A549 (cell line): ENCODE results near the gene EEFSEC. TPM values are rescaled to one million over a fixed set of nuclear protein-coding genes. Genes with fewer than 3 reads are reported as not detected.

Experiments used
- ATAC-seq, 2 experiments: fragments of 200-7000 bp in 1 of 2; fragments of >200 bp in 1 of 2; cut with Nextera tagmentation in 1 of 2; cut with Tn5 transposase in 1 of 2; 3 replicates each; pipeline versions ENCODE4 v1.8.0 to v1.9.1; 2018 to 2020; ENCODE audit warnings: mild to moderate bottlenecking in 1 of 2, moderate library complexity in 1 of 2
- CTCF ChIA-PET: fragments of 300-600 bp; sonication (Branson Sonifier 250); formaldehyde crosslinking; extraction: SDS; loops from one replicate; lab custom pipeline; 2021; ENCODE audit warnings: antibody characterized with exemption, inconsistent platforms; lab: Yijun Ruan, JAX
- POLR2A ChIA-PET: fragments of 350-600 bp; formaldehyde crosslinking; extraction: SDS; loops from one replicate; lab custom pipeline; 2021; ENCODE audit warnings: antibody characterized with exemption, inconsistent platforms; lab: Yijun Ruan, JAX
- DNase-seq, 2 experiments: peaks; one replicate each; pipeline versions ENCODE4 v3.0.0 to v3.0.0-alpha.2; 2011 to 2016; ENCODE audit warnings: low read depth in 1 of 2, low spot score in 1 of 2
- FAIRE-seq: peaks from 2 replicates; lab custom pipeline; 2011; peaks lifted over from hg19 to GRCh38; lab: Jason Lieb, UNC
- H3K27ac ChIP-seq, 2 experiments: fragments of >200 bp; sonication (Bioruptor Twin); formaldehyde crosslinking; 3 replicates each; pipeline ENCODE4 v1.5.1; 2016 to 2017
- H3K4me1 ChIP-seq: fragments of >200 bp; sonication (Bioruptor Twin); formaldehyde crosslinking; 3 replicates; pipeline ENCODE4 v1.6.1; 2016
- H3K4me2 ChIP-seq: fragments of >200 bp; sonication (Bioruptor Twin); formaldehyde crosslinking; 3 replicates; pipeline ENCODE4 v1.6.1; 2016
- H3K4me3 ChIP-seq: fragments of >200 bp; sonication (Bioruptor Twin); formaldehyde crosslinking; 3 replicates; pipeline ENCODE4 v1.5.1; 2016
- H3K9me3 ChIP-seq: fragments of >200 bp; sonication (Bioruptor Twin); formaldehyde crosslinking; 3 replicates; pipeline ENCODE4 v1.6.1; 2016
- BHLHE40 ChIP-seq: IDR thresholded peaks from 2 replicates; pipeline ENCODE4 v1.6.1; 2012; ENCODE audit warnings: low read depth, low read length, inconsistent platforms
- CHD2 ChIP-seq: fragments of 150-350 bp; IDR thresholded peaks from 2 replicates; pipeline ENCODE4 v1.6.1; 2014; ENCODE audit warnings: low read length; ENCODE audit not compliant: partially characterized antibody
- EHMT2 ChIP-seq: fragments of 200-600 bp; sonication (generic); IDR thresholded peaks from 2 replicates; pipeline ENCODE4 v1.6.1; 2016; ENCODE audit warnings: antibody characterized with exemption, low read depth, mild to moderate bottlenecking, moderate library complexity
- ELK1 ChIP-seq: fragments of 150-350 bp; IDR thresholded peaks from 2 replicates; pipeline ENCODE4 v1.6.1; 2014; ENCODE audit warnings: low read depth, mild to moderate bottlenecking, low read length
- EP300 ChIP-seq, 2 experiments: fragments of >200 bp; sonication (Bioruptor Twin); formaldehyde crosslinking; IDR thresholded peaks; 2 replicates in 1 of 2; 3 replicates in 1 of 2; pipeline ENCODE4 v1.6.1; 2016 to 2017
- FOSB ChIP-seq: fragments of 250-450 bp; sonication (Bioruptor Pico); IDR thresholded peaks from 2 replicates; pipeline ENCODE4 v1.5.0; 2020; ENCODE audit warnings: mild to moderate bottlenecking, moderate library complexity
- HOXA7 ChIP-seq: fragments of 250-450 bp; sonication (Bioruptor Pico); IDR thresholded peaks from 2 replicates; pipeline ENCODE4 v1.5.0; 2020; ENCODE audit warnings: mild to moderate bottlenecking, moderate library complexity
- HOXB5 ChIP-seq: fragments of 250-450 bp; sonication (Bioruptor Pico); IDR thresholded peaks from 2 replicates; pipeline ENCODE4 v1.5.0; 2020; ENCODE audit warnings: mild to moderate bottlenecking, moderate library complexity
- MAX ChIP-seq: IDR thresholded peaks from 2 replicates; pipeline ENCODE4 v1.6.1; 2012
- POLR2AphosphoS2 ChIP-seq: conservative IDR thresholded peaks from 2 replicates; pipeline ENCODE4 v1.6.1; 2012; ENCODE audit warnings: low read length, improper control_type of control experiment, inconsistent platforms
- RAD21 ChIP-seq, 2 experiments: fragments of >200 bp in 1 of 2; sonication (Bioruptor Twin) in 1 of 2; formaldehyde crosslinking in 1 of 2; IDR thresholded peaks in 1 of 2; conservative IDR thresholded peaks in 1 of 2; 2 replicates in 1 of 2; 3 replicates in 1 of 2; pipeline ENCODE4 v1.6.1; 2012 to 2018; ENCODE audit warnings: inconsistent platforms in 1 of 2
- RCOR1 ChIP-seq: fragments of 150-350 bp; IDR thresholded peaks from 2 replicates; pipeline ENCODE4 v1.6.1; 2014; ENCODE audit warnings: antibody characterized with exemption, low read length, low read depth
- REST ChIP-seq: fragments of 200-600 bp; sonication (generic); IDR thresholded peaks from 2 replicates; pipeline ENCODE4 v1.6.1; 2016; ENCODE audit warnings: antibody characterized with exemption, mild to moderate bottlenecking, moderate library complexity
- SMC3 ChIP-seq: fragments of >200 bp; sonication (Bioruptor Twin); formaldehyde crosslinking; IDR thresholded peaks from 3 replicates; pipeline ENCODE4 v1.6.1; 2018; ENCODE audit warnings: inconsistent platforms
- TFCP2L1 ChIP-seq: fragments of 250-450 bp; sonication (Bioruptor Pico); IDR thresholded peaks from 2 replicates; pipeline ENCODE4 v1.5.0; 2021; ENCODE audit warnings: mild to moderate bottlenecking
- TP53 ChIP-seq: fragments of 250-450 bp; sonication (Bioruptor Pico); IDR thresholded peaks from 2 replicates; pipeline ENCODE4 v1.5.0; 2021; ENCODE audit warnings: mild to moderate bottlenecking, moderate library complexity
- USF2 ChIP-seq: fragments of 450-650 bp; IDR thresholded peaks from 2 replicates; pipeline ENCODE4 v1.6.1; 2014; ENCODE audit warnings: antibody characterized with exemption
- WGBS: methylation state at CpG from one replicate; pipeline ENCODE4 v1.1.6; 2017; ENCODE audit errors: missing lambda C conversion rate; 5-methylcytosine and 5-hydroxymethylcytosine counted together
- polyA plus RNA-seq, 4 experiments: library from polyadenylated mRNA; depleted of rRNA in 3 of 4; stranded (reverse); fragments of >200 nt; fragmentation: RNase III in 1 of 4; extraction: RNeasy Plus Mini Kit Qiagen cat#74134 plus additional on column Dnase treatment in 1 of 4; gene quantifications; 2 replicates in 3 of 4; 3 replicates in 1 of 4; pipeline ENCODE4 v1.2.3, GENCODE V29; 2011 to 2017
- TF ChIP-seq, protein P1 (sequence below): fragments of >200 bp; sonication (Bioruptor Twin); formaldehyde crosslinking; IDR thresholded peaks from 3 replicates; pipeline ENCODE4 v1.5.1; 2016
- TF ChIP-seq, protein P2 (sequence below): fragments of 250-450 bp; sonication (Bioruptor Pico); IDR thresholded peaks from 2 replicates; pipeline ENCODE4 v1.5.0; 2020; ENCODE audit warnings: low read depth, mild to moderate bottlenecking, moderate library complexity
- TF ChIP-seq, protein P3 (sequence below): fragments of >200 bp; sonication (Bioruptor Twin); formaldehyde crosslinking; IDR thresholded peaks from 2 replicates; pipeline ENCODE4 v1.6.1; 2016

Gene EEFSEC
- polyA plus RNA-seq, 2 of the 4 experiments (the other 2 are of a cell fraction): 6.9 to 7.3 TPM

- no peak overlapping the region for H3K27ac ChIP-seq
- H3K4me3 ChIP-seq: no peak overlapping the region
- no peak for ATAC-seq
- no peaks in the 10 kb centered on the region for H3K4me1 ChIP-seq
- H3K4me2 ChIP-seq: no peak overlapping the region
- CTCF ChIA-PET: interaction anchor here (1.7 kb wide), 1 partner anchor 9 kb away, joined by 3 read pairs; no protein-coding TSS in a partner anchor
- DNase-seq: no peak
- H3K9me3 ChIP-seq: no peaks in the 10 kb centered on the region
- no peak for FAIRE-seq
- no peak for TF ChIP-seq MAX
- TF ChIP-seq EHMT2: no peak
- TF ChIP-seq USF2: no peak
- no peak for TF ChIP-seq SMC3
- TF ChIP-seq HOXA7: no peak
- no peak for TF ChIP-seq FOSB (CRISPR knock-in tag)
- TF ChIP-seq, protein P1, sequence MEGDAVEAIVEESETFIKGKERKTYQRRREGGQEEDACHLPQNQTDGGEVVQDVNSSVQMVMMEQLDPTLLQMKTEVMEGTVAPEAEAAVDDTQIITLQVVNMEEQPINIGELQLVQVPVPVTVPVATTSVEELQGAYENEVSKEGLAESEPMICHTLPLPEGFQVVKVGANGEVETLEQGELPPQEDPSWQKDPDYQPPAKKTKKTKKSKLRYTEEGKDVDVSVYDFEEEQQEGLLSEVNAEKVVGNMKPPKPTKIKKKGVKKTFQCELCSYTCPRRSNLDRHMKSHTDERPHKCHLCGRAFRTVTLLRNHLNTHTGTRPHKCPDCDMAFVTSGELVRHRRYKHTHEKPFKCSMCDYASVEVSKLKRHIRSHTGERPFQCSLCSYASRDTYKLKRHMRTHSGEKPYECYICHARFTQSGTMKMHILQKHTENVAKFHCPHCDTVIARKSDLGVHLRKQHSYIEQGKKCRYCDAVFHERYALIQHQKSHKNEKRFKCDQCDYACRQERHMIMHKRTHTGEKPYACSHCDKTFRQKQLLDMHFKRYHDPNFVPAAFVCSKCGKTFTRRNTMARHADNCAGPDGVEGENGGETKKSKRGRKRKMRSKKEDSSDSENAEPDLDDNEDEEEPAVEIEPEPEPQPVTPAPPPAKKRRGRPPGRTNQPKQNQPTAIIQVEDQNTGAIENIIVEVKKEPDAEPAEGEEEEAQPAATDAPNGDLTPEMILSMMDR: no peak
- TF ChIP-seq BHLHE40: no peak
- TF ChIP-seq CHD2: no peak
- TF ChIP-seq REST: no peak
- no peak for TF ChIP-seq ELK1
- TF ChIP-seq POLR2AphosphoS2: no peak
- TF ChIP-seq, protein P2, sequence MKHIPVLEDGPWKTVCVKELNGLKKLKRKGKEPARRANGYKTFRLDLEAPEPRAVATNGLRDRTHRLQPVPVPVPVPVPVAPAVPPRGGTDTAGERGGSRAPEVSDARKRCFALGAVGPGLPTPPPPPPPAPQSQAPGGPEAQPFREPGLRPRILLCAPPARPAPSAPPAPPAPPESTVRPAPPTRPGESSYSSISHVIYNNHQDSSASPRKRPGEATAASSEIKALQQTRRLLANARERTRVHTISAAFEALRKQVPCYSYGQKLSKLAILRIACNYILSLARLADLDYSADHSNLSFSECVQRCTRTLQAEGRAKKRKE (CRISPR knock-in tag): no peak
- no peak for TF ChIP-seq RCOR1
- no peak for TF ChIP-seq TP53 (CRISPR knock-in tag)
- TF ChIP-seq, protein P3, sequence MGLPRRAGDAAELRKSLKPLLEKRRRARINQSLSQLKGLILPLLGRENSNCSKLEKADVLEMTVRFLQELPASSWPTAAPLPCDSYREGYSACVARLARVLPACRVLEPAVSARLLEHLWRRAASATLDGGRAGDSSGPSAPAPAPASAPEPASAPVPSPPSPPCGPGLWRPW: no peak
- WGBS: 90% methylated on average over 7 of the region's 9 CpGs
- POLR2A ChIA-PET: no interaction called here
Measured at GRCh38 chr3:128395500-128396162, 242.3 kb downstream of the EEFSEC start.

DNA sequence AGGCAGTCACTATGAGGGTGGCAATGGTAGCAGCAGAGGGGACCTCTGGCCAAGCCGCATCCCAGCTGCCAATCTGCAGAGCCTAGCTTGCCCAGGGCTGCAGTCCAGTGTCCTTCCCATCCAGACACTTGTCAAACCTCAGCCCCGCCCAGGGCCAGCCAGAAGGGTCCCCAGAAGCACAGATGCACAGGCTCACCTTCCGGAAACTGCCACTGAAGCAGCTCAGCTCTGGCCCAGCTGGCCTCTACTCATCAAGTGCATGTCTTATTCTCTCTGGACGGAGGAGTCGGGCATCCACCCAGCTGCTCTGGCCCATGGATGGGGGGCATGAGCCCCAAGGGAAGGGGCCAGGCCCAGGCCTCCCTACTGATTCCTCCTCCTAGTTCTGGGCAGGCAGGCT lies 244.2 kb downstream of the EEFSEC start:
- Histone ChIP-seq H3K4me1 (no peaks in the 10 kb centered on the region), H3K27ac (no peak overlapping the region), H3K4me3 (no peak overlapping the region), H3K9me3 (no peaks in the 10 kb centered on the region)
- ATAC-seq: no peak
- ChIA-PET POLR2A (no interaction called here), CTCF (no interaction called here)
- WGBS: 64% methylated on average over 2 of the region's 5 CpGs
- TF ChIP-seq RAD21 (conservative IDR thresholded peaks at IDR 0.05 in 1 of 2, IDR thresholded peaks at IDR 0.05 in 1 of 2): no peak
- TF ChIP-seq SMC3: no peak
- no peak for TF ChIP-seq FOSB (CRISPR knock-in tag)
- no peak for TF ChIP-seq ELK1
- TF ChIP-seq, protein P1: no peak
- no peak for TF ChIP-seq RCOR1
- no peak for TF ChIP-seq BHLHE40
- TF ChIP-seq HOXB5 (CRISPR knock-in tag): no peak
- no peak for TF ChIP-seq EP300 (IDR thresholded peaks at IDR 0.05)
- no peak for TF ChIP-seq TFCP2L1
- TF ChIP-seq, all 56 proteins: peak for 0
- DNase-seq: no peak
- FAIRE-seq: no peak
- H3K4me2 ChIP-seq: no peak overlapping the region
